ENCODE measurements around the gene FURIN.
"Not testable (repeated sequence)": the region's sequence is repeated elsewhere in the genome, so short reads cannot be mapped to it uniquely, and the experiment has no call there.

Gene FURIN

DNA sequence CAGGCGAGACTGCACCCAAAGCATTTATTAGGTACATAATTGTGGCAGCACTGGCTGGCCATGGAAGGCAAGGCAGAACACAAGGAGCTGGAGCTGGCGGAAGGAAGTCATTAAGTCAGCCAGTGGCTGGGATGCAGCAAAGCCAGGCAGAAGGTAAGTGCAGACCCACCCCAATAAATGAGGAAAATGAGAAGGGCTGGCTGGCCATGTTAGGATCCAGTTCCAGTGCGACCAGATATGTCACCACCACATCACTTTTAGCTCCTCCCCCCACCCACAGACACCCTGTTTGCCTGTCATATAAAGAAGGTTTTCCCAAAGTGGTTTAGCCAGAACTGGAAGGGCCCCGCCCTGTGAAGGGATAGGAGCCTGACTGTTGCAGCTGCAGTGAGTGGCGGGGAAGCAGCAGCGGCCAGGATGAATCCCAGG, at the start of gene FURIN:
FURIN (plus strand) TSS at position 328 of the 429 bp plus-strand sequence. CDS start 7,153 bp downstream, outside the sequence.
- POLR2A ChIA-PET: interaction anchor here (0.6 kb wide), 1 partner anchor 17 kb away, joined by 3 read pairs; no protein-coding TSS in a partner anchor
- no peak for DNase-seq (ENCODE audit: extremely low spot score)
- TF ChIP-seq, protein P1, sequence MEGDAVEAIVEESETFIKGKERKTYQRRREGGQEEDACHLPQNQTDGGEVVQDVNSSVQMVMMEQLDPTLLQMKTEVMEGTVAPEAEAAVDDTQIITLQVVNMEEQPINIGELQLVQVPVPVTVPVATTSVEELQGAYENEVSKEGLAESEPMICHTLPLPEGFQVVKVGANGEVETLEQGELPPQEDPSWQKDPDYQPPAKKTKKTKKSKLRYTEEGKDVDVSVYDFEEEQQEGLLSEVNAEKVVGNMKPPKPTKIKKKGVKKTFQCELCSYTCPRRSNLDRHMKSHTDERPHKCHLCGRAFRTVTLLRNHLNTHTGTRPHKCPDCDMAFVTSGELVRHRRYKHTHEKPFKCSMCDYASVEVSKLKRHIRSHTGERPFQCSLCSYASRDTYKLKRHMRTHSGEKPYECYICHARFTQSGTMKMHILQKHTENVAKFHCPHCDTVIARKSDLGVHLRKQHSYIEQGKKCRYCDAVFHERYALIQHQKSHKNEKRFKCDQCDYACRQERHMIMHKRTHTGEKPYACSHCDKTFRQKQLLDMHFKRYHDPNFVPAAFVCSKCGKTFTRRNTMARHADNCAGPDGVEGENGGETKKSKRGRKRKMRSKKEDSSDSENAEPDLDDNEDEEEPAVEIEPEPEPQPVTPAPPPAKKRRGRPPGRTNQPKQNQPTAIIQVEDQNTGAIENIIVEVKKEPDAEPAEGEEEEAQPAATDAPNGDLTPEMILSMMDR (IDR thresholded peaks at IDR 0.05; ENCODE audit: control extremely low read depth, extremely low read depth, low read depth, missing control alignments): no peak
- CTCF ChIA-PET: interaction anchor here (1.3 to 2.2 kb wide), 4 partner anchors 18 to 220 kb away, joined by 4 to 11 read pairs (median 4); partner anchors contain the start of gene HDDC3

DNA sequence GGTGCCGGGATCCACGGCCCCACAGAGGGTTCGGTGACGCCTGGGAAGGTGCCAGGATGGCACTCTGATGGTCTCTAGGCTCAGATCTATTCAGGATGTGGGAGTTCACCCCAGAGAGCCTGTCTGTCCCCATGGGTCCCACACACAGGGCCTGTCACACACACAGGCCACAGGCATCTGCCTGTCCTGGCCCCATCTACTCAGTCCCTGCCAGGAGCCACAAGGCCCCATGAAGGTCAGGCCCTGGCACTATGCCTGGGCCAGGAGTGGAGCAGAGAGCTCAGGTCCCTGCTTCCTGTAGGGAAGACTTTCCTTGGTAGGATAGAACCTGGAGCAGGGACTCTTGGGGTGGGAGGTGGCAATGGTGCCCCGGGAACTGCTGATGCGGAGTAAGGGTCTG, 49.0 kb upstream of the FURIN start:
- DNase-seq (ENCODE audit: extremely low spot score): no peak
- ChIA-PET CTCF (interaction anchor here (3.0 kb wide), 1 partner anchor 7 kb away, joined by 15 read pairs; no protein-coding TSS in a partner anchor), POLR2A (no interaction called here)
- TF ChIP-seq, protein P1 (IDR thresholded peaks at IDR 0.05; ENCODE audit: control extremely low read depth, extremely low read depth, low read depth, missing control alignments): no peak

DNA sequence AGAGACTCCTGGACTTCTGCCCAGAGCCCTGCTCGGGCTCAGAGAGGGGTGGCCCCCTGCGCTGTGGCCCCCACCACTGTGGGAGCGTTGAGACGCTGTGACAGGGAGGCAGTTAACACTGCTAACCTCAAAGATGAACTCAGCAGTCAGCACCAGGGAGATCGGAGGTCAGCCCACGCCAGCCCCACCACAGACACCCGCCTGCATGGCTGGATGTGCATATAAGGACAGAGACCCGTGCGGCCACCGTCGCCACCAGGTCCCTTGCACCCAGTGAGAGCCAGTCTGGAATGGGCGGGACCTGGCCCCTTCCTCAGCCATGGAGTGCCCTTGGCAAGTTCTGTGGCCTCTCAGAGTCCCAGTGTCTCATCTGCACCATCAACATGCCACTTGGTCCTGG, 48.5 kb upstream of the FURIN start:
- no peak for DNase-seq (ENCODE audit: extremely low spot score)
- ChIA-PET CTCF (no interaction called here), POLR2A (no interaction called here)
- TF ChIP-seq, protein P1 (IDR thresholded peaks at IDR 0.05; ENCODE audit: control extremely low read depth, extremely low read depth, low read depth, missing control alignments): no peak

DNA sequence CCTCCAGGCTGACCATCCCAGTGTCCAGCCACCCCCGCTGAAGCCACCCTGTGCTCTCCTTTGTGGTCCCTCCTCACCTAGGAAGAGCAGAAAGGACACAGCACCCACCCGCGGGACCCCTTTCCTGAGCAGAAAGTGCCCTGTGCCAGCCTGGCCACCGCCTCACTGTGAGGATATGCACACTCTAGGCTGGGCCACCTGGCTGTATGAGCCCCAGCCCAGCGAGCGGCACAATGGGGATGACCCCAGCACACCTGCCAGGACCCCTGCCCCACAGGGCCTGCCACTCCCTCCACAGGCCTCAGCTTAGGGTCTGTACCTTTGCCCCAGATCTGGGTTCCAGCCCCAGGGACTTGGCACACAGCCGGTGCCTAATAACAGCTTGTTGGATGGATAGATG, 47.9 kb upstream of the FURIN start:
- ChIA-PET POLR2A (no interaction called here), CTCF (no interaction called here)
- TF ChIP-seq, protein P1 (IDR thresholded peaks at IDR 0.05; ENCODE audit: control extremely low read depth, extremely low read depth, low read depth, missing control alignments): no peak

DNA sequence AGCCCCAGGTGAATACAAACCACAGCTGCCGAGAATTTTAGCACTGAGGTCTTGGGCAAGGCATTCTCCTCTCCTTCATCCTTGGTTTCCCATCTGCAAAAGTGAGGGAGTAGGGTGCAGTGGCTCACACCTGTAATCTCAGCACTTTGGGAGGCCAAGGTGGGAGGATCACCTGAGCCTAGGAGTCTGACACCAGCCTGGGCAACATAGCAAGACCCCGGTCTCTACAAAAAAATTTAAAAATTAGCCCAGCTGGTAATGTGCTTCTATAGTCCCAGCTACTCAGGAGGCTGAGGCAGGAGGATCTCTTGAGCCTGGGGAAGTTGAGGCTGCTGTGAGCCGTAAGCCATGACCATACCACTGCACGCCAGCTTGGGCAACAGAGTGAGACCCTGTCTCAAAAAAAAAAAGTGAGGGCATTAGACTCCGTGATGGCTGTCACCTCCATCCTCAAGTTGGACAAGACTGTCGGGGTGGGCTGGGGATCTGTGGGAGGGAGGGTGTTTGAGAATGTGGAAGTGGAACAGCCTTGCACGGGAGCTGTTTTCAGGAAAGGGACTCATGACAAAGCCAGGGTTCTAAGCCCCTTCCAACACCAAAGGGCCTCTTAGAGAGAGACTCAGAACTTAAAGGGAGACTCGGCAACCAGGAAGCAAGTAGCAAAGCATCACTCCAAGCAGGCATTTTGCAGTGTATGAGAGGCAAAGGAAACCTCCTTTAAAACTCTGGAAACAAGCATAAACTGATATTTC, 46.0 kb upstream of the FURIN start:
- no peak for DNase-seq (ENCODE audit: extremely low spot score)
- TF ChIP-seq, protein P1 (IDR thresholded peaks at IDR 0.05; ENCODE audit: control extremely low read depth, extremely low read depth, low read depth, missing control alignments): no peak
- POLR2A ChIA-PET: no interaction called here
- CTCF ChIA-PET: interaction anchor here (1.2 kb wide), 1 partner anchor 14 kb away, joined by 3 read pairs; no protein-coding TSS in a partner anchor

More for the DNA sequence above, 47.9 kb upstream of the FURIN start:
- no peak for DNase-seq (ENCODE audit: extremely low spot score)

DNA sequence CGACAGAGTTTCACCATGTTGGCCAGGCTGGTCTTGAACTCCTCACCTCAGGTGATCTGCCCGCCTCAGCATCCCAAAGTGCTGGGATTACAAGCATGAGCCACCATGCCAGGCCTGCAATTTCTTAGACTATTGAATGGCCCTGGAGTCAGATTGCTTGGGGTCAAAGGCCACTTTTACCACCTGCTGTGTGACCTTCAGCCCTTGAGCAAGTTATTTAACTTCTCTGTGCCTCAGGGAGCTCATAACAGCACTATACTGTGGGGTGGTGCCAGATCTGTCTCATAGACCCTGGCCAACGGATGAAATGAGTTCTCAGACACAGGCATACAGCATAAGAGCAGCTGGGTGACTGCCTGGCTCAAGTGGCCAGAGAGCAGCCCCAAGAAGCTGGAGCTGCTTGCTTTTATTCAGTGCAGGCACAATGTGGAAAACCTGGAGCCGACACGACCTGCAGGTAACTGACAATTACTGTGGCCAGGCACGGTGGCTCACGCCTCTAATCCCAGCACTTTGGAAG, 44.9 kb upstream of the FURIN start:
- CTCF ChIA-PET: interaction anchor here (0.8 to 1.6 kb wide), 3 partner anchors 13 to 109 kb away, joined by 3 to 6 read pairs (median 3); no protein-coding TSS in a partner anchor
- POLR2A ChIA-PET: interaction anchor here (0.7 kb wide), 1 partner anchor 208 kb away, joined by 3 read pairs; no protein-coding TSS in a partner anchor
- TF ChIP-seq, protein P1 (IDR thresholded peaks at IDR 0.05; ENCODE audit: control extremely low read depth, extremely low read depth, low read depth, missing control alignments): no peak
- DNase-seq (ENCODE audit: extremely low spot score): no peak

DNA sequence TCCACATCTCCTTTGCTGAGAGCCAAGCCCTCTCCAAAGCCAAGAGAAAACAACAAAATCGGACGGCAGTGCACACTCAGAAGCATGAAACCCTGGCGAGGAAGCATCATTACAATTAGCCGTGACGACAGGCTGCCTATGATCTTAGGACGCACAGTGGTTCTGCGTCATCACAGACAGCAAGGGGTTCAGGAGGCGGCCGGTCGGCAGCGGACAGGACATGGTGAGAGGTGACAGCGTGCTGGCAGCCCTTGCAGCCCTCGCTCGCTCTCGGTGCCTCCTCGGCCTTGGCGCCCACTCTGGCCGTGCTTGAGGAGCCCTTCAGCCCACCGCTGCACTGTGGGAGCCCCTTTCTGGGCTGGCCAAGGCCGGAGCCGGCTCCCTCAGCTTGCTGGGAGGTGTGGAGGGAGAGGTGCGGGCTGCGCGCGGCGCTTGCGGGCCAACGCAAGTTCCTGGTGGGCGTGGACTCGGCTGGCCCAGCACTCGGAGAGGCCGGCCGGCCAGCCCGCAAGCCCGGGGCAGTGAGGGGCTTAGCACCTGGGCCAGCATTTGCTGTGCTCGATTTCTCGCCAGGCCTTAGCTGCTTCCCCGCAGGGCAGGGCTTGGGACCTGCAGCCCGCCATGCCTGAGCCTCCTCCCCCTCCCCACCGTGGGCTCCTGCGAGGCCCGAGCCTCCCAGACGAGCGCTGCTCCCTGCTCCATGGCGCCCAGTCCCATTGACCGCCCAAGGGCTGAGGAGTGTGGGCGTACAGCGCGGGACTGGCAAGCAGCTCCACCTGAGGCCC, 43.1 kb upstream of the FURIN start:
- CTCF ChIA-PET: interaction anchor here (1.1 to 2.5 kb wide), 2 partner anchors 8 to 506 kb away, joined by 3 to 15 read pairs; no protein-coding TSS in a partner anchor
- DNase-seq (ENCODE audit: extremely low spot score); POLR2A ChIA-PET: not testable (repeated sequence)

DNA sequence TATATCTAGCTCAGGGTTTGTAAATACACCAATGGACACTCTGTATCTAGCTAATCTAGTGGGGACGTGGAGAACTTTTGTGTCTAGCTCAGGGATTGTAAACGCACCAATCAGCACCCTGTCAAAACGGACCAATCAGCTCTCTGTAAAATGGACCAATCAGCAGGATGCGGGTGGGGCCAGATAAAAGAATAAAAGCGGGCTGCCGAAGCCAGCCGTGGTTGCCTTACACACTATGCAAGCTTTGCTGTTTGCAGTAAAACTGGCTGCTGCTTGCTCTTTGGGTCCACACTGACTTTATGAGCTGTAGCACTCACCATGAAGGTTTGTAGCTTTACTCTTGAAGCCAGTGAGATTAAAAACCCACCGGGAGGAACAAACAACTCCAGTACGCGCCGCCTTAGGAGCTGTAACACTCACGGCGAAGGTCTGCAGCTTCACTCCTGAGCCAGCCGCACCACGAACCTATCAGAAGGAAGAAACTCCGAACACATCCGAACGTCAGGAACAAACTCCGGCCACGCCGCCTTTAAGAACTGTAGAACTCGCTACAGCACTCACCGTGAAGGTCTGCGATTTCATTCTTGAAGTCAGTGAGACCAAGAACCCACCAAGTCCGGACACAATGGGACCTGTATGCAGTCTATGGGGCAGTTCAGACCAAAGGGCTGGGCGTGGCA, 42.0 kb upstream of the FURIN start:
- POLR2A ChIA-PET; DNase-seq (ENCODE audit: extremely low spot score): not testable (repeated sequence)
- CTCF ChIA-PET: interaction anchor here (1.1 to 2.5 kb wide), 6 partner anchors 9 to 507 kb away, joined by 3 to 15 read pairs (median 3); no protein-coding TSS in a partner anchor

Data from GM10248 (cell line).